DMS53 (cell line): Measurements from ENCODE around the gene AGPAT4.

ENCODE experiments used
- DNase-seq: peaks from one replicate; lab custom pipeline; 2025; lab: John Stamatoyannopoulos, UW

AGPAT4 gene

DNA sequence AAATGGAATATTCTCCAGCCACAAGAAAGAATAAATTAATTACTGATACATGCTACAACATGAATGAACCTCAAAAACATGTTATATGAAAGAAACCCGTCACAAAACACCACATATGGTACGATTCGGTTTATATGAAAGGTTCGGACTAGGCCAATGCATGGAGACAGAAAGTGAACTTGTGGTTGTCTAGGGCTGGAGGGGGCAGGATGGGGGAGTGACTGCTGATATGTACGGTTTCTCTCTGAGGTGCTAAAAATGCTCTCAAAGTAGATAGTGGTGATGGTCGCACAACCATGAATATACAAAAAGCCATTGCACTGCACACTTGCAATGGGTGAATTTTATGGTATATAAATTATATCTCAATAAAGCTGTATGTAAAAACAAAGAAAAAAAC is 18.3 kb downstream of the AGPAT4 start:
- no peak for DNase-seq

DNA sequence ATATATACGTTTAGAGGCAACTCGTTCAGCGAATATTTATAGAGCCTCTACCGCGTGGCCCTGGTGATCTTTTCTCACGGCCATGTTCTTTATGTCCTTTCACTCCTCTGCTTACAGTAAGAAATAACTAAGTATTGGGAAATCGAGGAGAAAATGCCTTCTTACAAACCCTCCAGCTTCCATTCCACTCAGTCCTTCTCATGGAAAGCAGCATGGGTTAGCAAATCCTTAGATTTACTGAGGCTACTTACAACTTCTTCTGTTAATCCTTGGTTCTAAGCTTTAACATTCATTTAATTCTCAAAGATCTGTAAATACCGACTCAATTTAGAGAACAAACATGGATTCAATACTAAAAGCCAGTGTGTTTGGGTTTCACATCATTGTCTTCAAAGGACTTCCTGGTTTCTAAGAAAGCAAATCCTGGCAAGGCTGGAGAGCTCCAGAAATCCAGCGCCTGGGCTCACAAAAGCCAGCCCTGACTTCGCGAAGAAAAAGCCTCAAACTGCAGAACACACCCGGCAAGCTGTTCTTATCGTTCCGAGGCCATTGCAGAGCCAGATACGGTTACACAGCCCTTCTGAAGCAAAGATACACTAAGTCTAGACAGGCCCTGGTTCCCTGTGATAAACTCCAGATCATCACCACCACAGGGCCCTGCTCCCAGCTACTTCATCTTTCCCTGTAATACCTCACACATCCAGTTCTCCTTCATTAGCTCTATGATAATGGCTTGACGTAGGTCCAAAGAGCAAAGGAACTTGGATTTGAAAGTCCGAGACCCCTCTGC is 19.2 kb downstream of the AGPAT4 start:
- no peak for DNase-seq

DNA sequence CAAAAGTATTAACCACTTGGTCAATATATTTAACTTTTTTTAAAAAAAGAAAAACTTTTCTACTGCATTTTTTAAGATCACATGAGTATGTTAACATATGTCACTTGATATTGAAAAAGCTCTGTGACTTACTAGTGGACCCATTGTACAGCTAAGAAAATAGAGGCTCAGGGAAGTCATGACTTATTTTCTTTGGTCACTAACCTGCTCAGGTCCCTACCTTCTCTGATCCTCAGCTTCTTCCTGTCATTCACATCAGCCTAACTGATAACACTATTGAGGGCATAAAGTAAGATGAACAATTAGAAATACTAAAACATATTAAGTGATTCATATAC is 19.8 kb downstream of the AGPAT4 start:
- DNase-seq: no peak

DNA sequence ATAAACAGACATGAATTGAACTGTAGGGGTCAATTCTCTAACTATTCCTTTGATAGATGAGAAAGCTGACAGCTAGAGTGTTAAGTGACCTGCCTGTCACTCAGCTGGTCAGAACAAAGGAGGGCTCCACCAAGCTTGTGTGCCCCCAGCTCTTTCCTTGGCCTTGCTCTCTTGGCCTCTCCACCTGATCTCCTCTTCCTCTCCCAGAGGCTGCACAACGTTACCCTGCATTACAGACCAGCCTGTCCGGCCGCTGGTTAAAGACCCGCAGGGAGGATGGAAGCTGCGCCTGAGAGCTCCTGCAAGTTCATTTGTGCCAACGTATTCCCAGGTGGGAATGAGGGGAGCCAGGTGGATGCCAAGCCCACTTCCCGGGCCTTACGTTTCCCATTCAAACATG is 22.5 kb downstream of the AGPAT4 start:
- DNase-seq: no peak

DNA sequence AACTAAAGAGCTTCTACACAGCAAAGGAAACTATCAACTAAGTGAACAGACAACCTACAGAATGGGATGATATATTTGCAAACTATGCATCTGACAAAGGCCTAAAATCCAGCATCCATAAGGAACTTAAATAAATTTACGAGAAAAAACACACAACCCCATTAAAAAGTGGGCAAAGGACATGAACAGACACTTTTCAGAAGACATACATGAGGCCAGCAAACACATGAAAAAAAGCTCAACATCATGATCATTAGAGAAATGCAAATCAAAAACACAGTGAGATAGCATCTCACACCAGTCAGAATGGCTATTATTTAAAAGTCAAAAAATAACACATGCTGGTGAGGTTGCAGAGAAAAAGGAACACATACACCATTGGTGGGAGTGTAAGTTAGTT is 24.5 kb downstream of the AGPAT4 start:
- no peak for DNase-seq

DNA sequence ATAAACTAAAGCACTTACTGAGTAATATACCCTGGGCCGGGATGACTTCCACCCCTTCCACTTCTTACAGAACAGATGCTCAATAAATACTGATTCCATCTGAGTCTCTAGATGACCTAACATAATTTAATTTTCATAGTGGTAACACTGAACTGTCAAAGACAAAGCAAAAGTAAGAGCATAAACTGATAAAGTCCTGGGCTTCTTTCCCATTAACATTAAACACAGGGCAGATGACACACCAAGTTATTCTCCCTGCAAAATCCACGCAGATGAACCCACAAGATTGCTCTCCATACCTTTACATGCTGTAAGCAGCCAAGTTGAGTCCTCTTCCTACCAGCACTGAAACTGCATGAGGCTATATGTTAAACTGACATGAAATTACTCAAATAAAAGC is 27.1 kb downstream of the AGPAT4 start:
- DNase-seq: no peak

DNA sequence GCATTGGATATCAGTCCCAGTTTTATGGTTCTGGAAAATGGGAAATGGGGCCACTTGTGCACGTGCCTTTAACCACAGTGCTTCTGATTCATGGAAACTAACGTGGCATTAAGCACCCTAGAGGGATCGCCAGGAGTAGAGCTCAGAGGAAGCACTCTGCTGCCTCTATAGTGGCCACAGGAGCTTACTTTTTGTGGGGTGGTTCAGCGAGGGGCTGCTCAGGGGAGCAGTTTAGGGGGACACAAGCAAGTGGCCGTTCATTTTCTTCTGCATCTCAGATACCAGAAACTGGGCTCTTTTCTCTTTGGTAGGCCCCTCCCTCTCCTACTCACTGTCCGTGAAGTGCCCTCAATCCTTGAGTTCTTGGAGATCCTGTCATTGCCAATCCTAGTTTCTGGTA is 28.5 kb downstream of the AGPAT4 start:
- no peak for DNase-seq

DNA sequence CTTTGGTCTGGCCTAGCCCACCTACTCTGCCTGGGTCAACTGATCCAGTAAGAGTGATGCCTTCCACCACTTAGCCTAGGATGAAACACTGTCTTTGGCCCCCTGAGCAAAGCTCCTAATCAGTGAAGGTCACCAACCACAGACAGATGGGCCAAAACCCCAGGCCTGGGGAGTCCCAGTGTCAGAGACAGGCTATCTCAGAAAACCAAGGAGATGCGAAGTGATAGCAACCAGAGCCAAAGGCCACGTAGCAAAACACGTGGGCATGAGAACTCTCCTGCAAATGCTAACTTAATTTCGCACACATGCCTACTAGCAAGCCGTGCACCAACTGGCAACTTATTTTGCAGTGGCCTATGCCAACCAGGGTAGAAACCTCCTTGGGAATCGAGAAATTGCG is 29.1 kb downstream of the AGPAT4 start:
- DNase-seq: no peak

DNA sequence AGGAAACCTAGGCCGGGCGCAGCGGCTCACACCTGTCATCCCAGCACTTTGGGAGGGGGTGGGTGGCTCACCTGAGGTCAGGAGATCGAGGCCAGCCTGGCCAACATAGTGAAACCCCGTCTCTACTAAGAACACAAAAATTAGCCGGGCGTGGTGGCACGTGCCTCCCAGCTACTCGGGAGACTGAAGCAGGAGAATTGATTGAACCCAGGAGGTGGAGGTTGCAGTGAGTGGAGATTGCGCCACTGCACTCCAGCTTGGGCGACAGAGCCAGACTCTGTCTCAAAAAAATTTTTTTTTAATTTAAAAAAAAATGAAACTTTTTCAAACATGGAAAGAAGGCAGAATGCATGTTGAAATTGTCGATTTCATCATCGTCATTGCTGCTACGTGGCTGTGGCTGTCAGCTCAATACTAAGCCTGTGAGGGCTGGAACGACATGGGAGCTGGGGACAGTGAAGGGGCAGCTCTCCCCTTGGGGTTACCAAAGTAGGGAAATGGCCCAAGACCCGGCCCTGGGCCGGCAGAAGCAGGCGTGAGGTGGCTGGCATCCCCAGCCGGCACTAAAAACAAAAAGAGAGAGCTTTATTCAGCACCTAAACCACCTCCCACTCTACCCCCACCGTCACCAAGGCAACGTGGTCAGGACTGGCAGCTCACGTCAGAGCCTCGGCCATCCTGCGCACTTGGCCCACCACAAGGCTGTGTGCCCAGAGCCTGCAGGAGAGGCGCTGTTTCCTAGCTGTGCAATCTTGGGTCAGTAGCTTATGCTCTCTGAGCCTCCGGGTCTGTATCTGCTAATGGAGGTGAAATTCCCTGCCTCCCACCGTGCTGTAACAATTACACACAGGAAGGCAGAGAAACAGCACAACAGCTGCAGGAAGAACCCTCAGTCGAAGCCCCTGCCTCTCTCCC is 30.8 kb downstream of the AGPAT4 start:
- DNase-seq: no peak

DNA sequence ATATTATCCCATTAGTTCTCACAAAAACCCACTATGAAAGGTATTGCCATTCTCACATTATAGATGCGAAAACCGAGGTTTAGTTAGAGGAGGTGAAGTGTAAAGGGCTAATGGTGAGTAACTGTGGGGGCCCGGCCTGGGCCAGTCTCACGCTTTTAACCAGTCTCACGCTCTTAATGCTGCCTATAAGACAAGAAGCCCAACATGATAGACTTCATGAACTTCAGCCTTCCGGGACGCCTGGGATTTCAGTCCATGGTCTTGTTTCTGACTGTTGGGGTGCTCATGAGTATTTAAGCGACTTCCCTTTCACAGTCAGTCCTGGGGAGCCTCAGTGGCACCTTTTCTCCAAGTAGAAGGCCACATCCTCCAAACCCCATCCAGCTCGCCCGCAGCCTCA is 31.7 kb downstream of the AGPAT4 start:
- DNase-seq: no peak

DNA sequence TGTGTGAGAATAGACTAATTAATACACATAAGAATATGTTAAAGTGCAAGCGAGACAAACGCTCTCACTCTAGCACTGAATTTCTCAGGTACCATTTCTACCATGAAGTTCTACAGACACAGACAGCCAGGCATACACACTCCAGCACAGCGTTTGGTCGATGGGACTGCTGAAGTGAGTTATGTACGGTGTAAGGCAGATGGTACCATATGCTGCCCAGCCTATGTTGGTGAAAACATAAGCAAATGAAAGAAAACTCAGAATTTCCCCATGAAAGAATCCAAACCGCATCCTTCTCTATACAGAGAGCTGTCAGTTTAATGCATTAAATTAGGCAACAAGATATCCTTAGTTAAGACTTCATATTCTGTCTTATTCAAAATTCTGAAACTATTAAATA is 34.9 kb downstream of the AGPAT4 start:
- DNase-seq: no peak

DNA sequence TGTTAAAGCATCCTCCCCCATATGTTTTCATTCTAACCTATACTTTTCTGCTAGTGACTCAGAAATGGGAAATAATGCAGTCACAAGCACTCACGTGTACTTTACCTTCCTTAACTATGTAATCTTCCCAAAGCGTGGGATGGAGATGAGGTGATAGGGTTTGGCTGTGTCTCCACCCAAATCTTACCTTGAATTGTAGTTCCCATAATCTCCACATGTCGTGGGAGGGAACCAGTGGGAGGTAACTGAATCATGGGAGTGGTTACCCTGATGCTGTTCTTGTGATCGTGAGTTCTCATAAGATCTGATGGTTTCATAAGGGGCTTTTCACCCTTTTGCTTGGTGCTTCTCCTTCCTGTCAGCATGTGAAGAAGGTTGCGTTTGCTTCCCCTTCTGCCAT is 35.4 kb downstream of the AGPAT4 start:
- DNase-seq: no peak

DNA sequence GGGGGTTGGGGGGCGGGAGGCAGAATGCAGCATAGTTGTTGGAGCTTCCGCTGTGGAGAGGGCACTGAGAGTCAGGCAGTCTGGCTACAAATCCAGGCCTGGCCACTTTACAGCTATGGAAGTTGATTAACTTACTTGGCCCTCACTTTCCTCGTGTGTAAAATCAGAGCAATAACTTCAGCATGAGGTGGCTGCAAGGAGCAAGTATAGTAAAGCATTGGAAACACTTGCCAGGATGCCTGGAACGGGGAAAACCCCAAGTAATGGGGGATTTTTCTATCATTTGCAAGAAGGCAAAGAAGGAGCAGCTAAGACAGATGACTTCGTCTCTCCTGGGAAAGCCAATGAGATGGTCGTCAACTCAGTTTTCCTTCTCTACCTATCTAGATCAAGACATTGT is 35.8 kb downstream of the AGPAT4 start:
- DNase-seq: no peak

DNA sequence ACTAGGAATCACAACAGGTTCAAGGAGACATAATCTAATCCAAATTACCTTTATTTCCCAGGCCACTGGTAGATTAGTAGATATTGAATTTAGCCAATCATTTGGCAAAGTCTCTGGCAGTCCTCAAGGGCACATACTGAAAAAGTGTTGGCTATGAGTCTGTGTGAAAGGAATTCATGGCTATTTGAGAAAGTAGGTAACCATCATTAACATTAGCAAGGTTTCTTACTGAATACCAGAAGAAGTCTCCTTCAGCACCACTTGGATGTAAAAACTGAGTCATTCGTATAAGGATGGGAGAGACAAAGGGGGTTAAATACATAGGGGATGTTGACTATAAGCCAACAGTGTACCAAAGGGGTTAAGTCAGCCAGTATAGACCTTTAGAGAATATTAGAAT is 36.7 kb downstream of the AGPAT4 start:
- DNase-seq: no peak

DNA sequence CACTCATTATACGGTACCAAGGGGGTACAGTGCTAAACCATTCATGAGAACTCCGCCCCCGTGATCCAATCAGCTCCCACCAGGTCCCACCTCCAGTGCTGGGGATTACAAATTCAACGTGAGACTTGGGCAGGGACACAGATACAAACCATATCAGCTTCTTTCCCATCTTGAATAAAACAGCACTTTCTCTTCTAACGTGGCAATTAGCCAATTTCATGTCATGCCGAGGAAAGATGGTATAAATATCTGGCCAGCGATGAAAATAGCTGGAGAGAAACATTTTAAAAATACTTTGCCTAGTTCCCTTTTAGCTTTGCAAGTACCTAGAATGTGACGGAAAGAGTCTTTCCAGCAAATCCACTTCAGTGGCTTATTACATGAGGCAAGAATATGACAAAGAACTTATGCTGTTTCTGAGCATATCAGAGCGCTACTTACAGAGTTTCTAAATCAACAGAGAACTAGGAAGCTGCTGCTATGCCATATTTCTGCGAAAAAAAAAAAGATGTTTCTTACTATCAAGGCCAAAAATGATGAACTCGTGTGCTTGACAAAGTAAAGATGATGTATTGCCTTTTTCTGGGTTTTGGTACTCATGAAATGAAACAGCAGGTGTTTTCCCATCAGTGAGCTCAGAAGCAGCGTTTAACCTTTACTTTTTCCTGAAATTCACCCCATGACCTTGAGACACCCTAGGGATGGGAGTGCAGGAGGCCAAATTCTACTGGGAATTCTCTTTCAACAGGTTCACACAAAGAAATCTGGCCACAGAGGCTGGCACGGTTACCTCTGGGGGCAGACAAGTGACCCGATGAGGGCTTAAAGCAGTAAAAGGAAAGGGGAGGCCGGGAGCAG is 37.9 kb downstream of the AGPAT4 start:
- no peak for DNase-seq

DNA sequence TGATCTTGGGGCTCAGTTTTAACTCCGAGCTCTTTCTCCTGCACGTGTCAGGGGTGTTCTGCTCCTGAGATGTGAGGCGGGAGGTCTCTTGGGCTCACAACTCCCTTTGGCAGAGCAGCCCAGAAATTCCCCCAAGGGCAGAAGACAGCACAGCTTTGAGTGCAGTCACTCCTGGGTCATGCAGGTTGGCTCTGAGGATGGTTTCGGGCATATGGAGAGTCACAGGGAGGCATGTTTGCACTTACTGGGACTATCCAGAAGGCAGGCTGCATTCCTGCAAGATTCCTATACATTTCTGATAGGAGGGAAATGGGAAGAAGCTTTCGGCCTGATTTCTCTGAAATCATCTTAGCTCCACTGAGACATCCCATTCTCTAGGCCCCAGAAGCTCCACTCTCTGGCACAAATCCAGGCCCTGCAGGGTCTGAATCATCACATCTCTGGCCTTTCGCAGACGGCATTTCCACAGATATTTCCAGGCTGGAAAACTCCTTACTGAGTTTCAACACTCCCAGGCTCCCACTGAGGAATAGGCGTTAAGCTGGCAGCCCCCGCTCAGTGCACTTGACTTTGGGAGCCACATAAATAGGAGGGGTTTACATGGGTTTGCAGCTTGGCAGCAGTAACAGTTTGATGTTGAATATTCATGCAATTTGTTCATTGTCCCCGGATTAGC is 39.7 kb downstream of the AGPAT4 start:
- no peak for DNase-seq

DNA sequence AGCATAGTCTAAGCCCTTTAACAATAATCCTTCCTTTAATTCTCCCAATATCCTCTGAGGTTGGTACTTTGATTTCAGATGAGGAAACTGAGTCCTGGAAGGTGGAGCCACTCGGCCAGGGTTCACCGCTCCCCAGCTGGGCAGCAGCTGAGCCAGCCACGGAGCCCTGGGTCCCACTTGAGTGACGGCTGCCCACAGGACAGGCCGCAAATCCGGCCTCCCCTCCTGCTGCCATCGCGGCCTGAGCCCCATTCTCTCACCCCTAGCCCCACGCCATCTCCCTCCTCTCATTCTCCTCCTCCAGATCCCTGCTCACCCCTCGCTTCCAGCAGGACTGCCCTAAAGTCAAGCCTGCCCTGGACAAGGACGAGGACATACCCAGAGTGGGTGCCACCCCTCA is 41.4 kb downstream of the AGPAT4 start:
- DNase-seq: no peak

DNA sequence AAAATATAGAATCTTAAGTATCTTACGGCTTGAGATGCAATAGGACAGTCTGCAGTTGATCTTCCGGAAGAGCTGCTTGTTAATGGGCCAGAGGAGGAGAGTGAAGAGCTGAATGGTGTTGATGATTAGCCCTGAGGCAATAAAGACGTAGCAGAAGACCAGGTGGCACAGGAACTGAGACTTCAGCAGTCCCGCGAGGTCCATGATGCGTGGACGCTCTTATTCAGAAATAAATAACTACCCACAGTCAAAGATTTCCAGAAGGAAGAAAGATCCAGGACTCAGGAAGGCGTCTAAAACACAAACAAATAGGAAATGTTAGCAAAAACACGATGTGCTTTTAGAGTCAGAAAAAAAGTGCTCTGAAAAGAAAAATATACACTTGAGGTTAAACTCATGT is 41.9 kb downstream of the AGPAT4 start:
- no peak for DNase-seq

DNA sequence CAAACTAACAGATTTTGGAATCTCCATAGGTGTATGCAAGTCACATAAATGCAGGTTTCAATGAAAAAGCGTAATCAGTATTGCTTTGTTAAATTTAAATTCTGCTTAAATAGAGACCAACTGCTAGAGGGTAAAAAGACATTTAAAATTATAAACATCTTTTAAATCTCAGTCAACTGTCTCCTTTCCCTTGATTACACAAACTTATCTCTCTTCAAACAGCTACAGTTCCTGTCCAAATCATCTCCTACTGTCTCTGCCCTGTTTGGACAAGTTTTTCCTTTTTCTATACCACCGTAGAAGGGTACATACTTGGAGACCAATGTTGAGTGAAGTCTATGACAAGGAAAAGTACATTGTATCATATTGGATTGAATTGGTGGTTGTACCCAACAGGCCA is 43.5 kb downstream of the AGPAT4 start:
- no peak for DNase-seq

DNA sequence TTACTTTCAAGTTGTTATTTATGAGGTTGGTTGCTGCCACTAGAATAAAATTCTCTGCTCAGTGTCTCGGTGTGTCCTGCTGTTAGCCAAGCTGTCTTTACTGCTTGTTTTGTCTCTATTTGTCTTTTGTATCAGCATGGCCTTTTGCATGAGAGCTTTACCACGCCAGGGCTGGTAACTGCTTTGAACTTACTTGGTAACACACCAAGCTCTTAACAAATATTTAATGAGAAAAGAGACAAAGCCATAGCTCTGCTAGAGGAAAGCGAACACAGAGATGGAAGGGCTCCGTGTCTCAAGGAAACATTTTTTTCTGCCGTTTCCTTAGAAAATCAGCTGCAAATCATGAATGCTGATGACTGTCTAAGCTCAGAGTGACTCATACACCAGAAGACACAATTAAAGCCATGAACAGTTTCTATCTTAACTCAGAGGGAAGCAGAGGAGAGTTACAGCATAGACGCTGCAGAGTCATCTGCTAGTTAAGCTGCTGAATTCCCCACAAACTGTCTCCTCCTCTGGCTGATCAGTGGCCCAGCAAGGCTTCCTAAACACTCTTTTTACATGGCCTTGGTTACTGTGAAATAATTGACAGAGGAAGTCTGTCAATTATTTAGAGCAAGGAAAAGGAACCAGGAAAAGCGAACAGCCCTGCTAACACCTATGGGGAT is 44.8 kb downstream of the AGPAT4 start:
- DNase-seq: no peak

DNA sequence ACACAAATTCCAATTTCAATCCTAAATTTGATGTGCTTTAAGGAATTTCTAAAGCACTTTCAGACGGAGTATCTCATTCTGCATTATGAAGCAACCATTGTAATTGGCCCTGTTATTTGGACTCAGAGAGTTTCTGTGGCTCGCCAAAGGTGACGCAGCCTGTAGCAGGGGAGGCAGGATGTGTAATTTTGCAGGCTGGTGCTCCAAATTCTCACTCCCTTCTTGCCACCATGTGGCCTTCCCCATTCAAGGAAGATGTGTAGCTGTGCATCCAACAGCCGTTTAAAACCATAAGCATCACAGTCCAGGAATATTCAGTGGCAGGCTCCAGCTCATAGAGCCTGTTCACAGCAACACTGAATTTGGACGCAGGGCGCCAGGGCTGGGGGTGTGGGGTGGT is 45.8 kb downstream of the AGPAT4 start:
- DNase-seq: no peak
